SK-N-SH (cell line): Measurements from ENCODE around the gene NTSR1. TPM values are rescaled to one million over a fixed set of nuclear protein-coding genes. Genes with fewer than 3 reads are reported as not detected.

Experiments
- CTCF ChIA-PET: fragments of 300-600, 350-600 bp; formaldehyde crosslinking; extraction: SDS; loops from one replicate; lab custom pipeline; 2021; lab: Yijun Ruan, JAX
- POLR2A ChIA-PET: fragments of 350-600 bp; sonication (Branson Sonifier 250); formaldehyde crosslinking; extraction: SDS; loops from one replicate; lab custom pipeline; 2020; ENCODE audit warnings: antibody characterized with exemption, inconsistent platforms; lab: Yijun Ruan, JAX
- DNase-seq: peaks from one replicate; pipeline ENCODE4 v3.0.0; 2012
- H2AFZ ChIP-seq: fragments of 200-600 bp; sonication (generic); 2 replicates; pipeline ENCODE4 v1.8.1; 2016; ENCODE audit warnings: antibody characterized with exemption, mild to moderate bottlenecking, low read depth
- H3F3A ChIP-seq: fragments of 200-600 bp; sonication (generic); replicated peaks from 2 replicates; pipeline ENCODE3; 2016; ENCODE audit warnings: antibody characterized with exemption, mild to moderate bottlenecking; ENCODE audit not compliant: insufficient read depth
- H3K27ac ChIP-seq, 2 experiments: fragments of 200-500 bp in 1 of 2; fragments of 200-600 bp in 1 of 2; sonication (Bioruptor generic) in 1 of 2; sonication (generic), shearing (Covaris generic) in 1 of 2; 2 replicates each; pipeline versions ENCODE4 v1.5.1 to v1.6.1; 2014 to 2016; ENCODE audit warnings: low read depth in 2 of 2, inconsistent platforms in 1 of 2, low read length in 1 of 2, mild to moderate bottlenecking in 1 of 2, mixed read lengths in 1 of 2
- H3K27me3 ChIP-seq: fragments of 200-600 bp; sonication (generic), shearing (Covaris generic); 2 replicates; pipeline ENCODE4 v1.6.1; 2016; ENCODE audit warnings: mixed run types; ENCODE audit not compliant: insufficient read depth
- H3K36me3 ChIP-seq, 2 experiments: fragments of 200-500 bp in 1 of 2; fragments of 200-600 bp in 1 of 2; sonication (Bioruptor generic) in 1 of 2; sonication (generic) in 1 of 2; replicated peaks in 1 of 2; 2 replicates each; pipeline versions ENCODE3 to v1.5.1; 2014 to 2016; ENCODE audit warnings: low read length in 1 of 2, mild to moderate bottlenecking in 1 of 2; ENCODE audit not compliant: insufficient read depth in 2 of 2, control insufficient read depth in 1 of 2
- H3K4me1 ChIP-seq, 2 experiments: fragments of 200-500 bp in 1 of 2; fragments of 200-600 bp in 1 of 2; sonication (Bioruptor generic) in 1 of 2; sonication (generic), shearing (Covaris generic) in 1 of 2; 2 replicates each; pipeline versions ENCODE4 v1.5.1 to v1.6.1; 2014 to 2016; ENCODE audit warnings: low read depth in 1 of 2, low read length in 1 of 2, mixed run types in 1 of 2; ENCODE audit not compliant: insufficient read depth in 2 of 2, control insufficient read depth in 1 of 2
- H3K4me2 ChIP-seq: fragments of 200-600 bp; sonication (generic), shearing (Covaris generic); 2 replicates; pipeline ENCODE4 v1.6.1; 2017; ENCODE audit warnings: mixed run types
- H3K4me3 ChIP-seq, 2 experiments: fragments of 200-500 bp in 1 of 2; fragments of 200-600 bp in 1 of 2; sonication (Bioruptor generic) in 1 of 2; sonication (generic), shearing (Covaris generic) in 1 of 2; 2 replicates each; pipeline versions ENCODE4 v1.5.1 to v1.8.1; 2014 to 2016; ENCODE audit warnings: low read depth in 2 of 2, inconsistent platforms in 1 of 2, low read length in 1 of 2, mild to moderate bottlenecking in 1 of 2, mixed read lengths in 1 of 2, moderate library complexity in 1 of 2
- H3K79me2 ChIP-seq: fragments of 200-600 bp; sonication (generic); 2 replicates; pipeline ENCODE4 v1.8.1; 2017; ENCODE audit warnings: mild to moderate bottlenecking; ENCODE audit not compliant: insufficient read depth
- H3K9ac ChIP-seq: fragments of 200-600 bp; sonication (generic); 2 replicates; pipeline ENCODE4 v1.6.1; 2017; ENCODE audit warnings: mixed run types
- H3K9me2 ChIP-seq: fragments of 200-600 bp; sonication (generic); 2 replicates; pipeline ENCODE4 v1.6.1; 2017; ENCODE audit warnings: mixed run types
- H3K9me3 ChIP-seq: fragments of 200-600 bp; sonication (generic); 2 replicates; pipeline ENCODE4 v1.6.1; 2017; ENCODE audit warnings: mixed run types, mild to moderate bottlenecking, moderate library complexity
- H4K20me1 ChIP-seq: fragments of 200-600 bp; sonication (generic); 2 replicates; pipeline ENCODE4 v1.6.1; 2017; ENCODE audit warnings: mild to moderate bottlenecking, mixed run types; ENCODE audit not compliant: insufficient read depth
- ELF1 ChIP-seq: IDR thresholded peaks from 2 replicates; pipeline ENCODE4 v1.4.0; 2012
- EZH2phosphoT487 ChIP-seq: fragments of 200-600 bp; sonication (generic); IDR thresholded peaks from 2 replicates; pipeline ENCODE4 v1.6.1; 2017; ENCODE audit warnings: low read depth, mixed run types, mild to moderate bottlenecking, antibody characterized with exemption, moderate library complexity, borderline replicate concordance
- FOXJ3 ChIP-seq: sonication (generic); formaldehyde crosslinking; IDR thresholded peaks from 2 replicates; pipeline ENCODE4 v1.5.1; 2020; ENCODE audit warnings: mild to moderate bottlenecking, missing genetic modification reagents
- GABPA ChIP-seq: IDR thresholded peaks from 2 replicates; pipeline ENCODE4 v1.4.0; 2012; ENCODE audit warnings: low read depth, mild to moderate bottlenecking
- IRF3 ChIP-seq: fragments of 150-350 bp; IDR thresholded peaks from 2 replicates; pipeline ENCODE4 v1.6.1; 2016; ENCODE audit warnings: mild to moderate bottlenecking, low read depth, low read length
- JUND ChIP-seq: IDR thresholded peaks from 2 replicates; pipeline ENCODE4 v1.4.0; 2012
- MXI1 ChIP-seq: IDR thresholded peaks from 2 replicates; pipeline ENCODE4 v1.6.1; 2012; ENCODE audit warnings: mild to moderate bottlenecking, low read depth, low read length, improper control_type of control experiment
- NFIC ChIP-seq: IDR thresholded peaks from 2 replicates; pipeline ENCODE4 v1.4.0; 2012; ENCODE audit warnings: borderline replicate concordance
- NRF1 ChIP-seq: IDR thresholded peaks from 2 replicates; pipeline ENCODE4 v1.6.1; 2012; ENCODE audit warnings: low read depth, mild to moderate bottlenecking, low read length
- POLR2AphosphoS5 ChIP-seq: IDR thresholded peaks from 2 replicates; pipeline ENCODE4 v1.6.1; 2012; ENCODE audit warnings: low read depth, low read length
- RAD21 ChIP-seq: IDR thresholded peaks from 2 replicates; pipeline ENCODE4 v1.6.1; 2012; ENCODE audit warnings: mild to moderate bottlenecking, low read length
- REST ChIP-seq: IDR thresholded peaks from 2 replicates; pipeline ENCODE4 v1.6.1; 2012; ENCODE audit warnings: mild to moderate bottlenecking, low read depth, low read length, moderate library complexity
- RFX5 ChIP-seq: IDR thresholded peaks from 2 replicates; pipeline ENCODE4 v1.6.1; 2012; ENCODE audit warnings: mild to moderate bottlenecking, improper control_type of control experiment, low read length
- SIN3A ChIP-seq: IDR thresholded peaks from 2 replicates; pipeline ENCODE4 v1.6.1; 2012; ENCODE audit warnings: low read depth, mild to moderate bottlenecking, low read length, moderate library complexity, borderline replicate concordance
- SMC3 ChIP-seq: IDR thresholded peaks from 2 replicates; pipeline ENCODE4 v1.6.1; 2012; ENCODE audit warnings: low read depth, low read length, improper control_type of control experiment
- TAF1 ChIP-seq: IDR thresholded peaks from 2 replicates; pipeline ENCODE4 v1.6.1; 2012; ENCODE audit warnings: low read depth, mild to moderate bottlenecking, low read length, moderate library complexity, borderline replicate concordance
- TCF12 ChIP-seq: IDR thresholded peaks from 2 replicates; pipeline ENCODE4 v1.4.0; 2012
- TEAD4 ChIP-seq: IDR thresholded peaks from 2 replicates; pipeline ENCODE4 v1.4.0; 2012; ENCODE audit warnings: mild to moderate bottlenecking, borderline replicate concordance; ENCODE audit not compliant: insufficient read depth
- YY1 ChIP-seq: IDR thresholded peaks from 2 replicates; pipeline ENCODE4 v1.4.0; 2012; ENCODE audit warnings: low read depth, mild to moderate bottlenecking
- ZBTB33 ChIP-seq: IDR thresholded peaks from 2 replicates; pipeline ENCODE4 v1.4.0; 2012; ENCODE audit warnings: low read depth, borderline replicate concordance
- WGBS: methylation state at CpG from one replicate; pipeline ENCODE4 v1.1.6; 2017; ENCODE audit warnings: low lambda C conversion rate; 5-methylcytosine and 5-hydroxymethylcytosine counted together
- polyA plus RNA-seq, 3 experiments: library from polyadenylated mRNA; depleted of rRNA; stranded (reverse); fragments of >200 nt; gene quantifications; 2 replicates each; pipeline ENCODE4 v1.2.3, GENCODE V29; 2012

Gene NTSR1
- polyA plus RNA-seq, 1 of the 3 experiments (the other 2 are of a cell fraction) = 8.2 TPM

- no peak overlapping the region for H3K27ac ChIP-seq
- no peaks in the 10 kb centered on the region for H4K20me1 ChIP-seq
- no peaks in the 10 kb centered on the region for H3K79me2 ChIP-seq
- H3K27me3 ChIP-seq = no peaks in the 10 kb centered on the region
- H3K9me2 ChIP-seq = no peaks in the 10 kb centered on the region
- ChIA-PET CTCF (interaction anchor here (0.9 to 3.3 kb wide), 4 partner anchors 18 to 104 kb away, joined by 3 to 20 read pairs (median 5); no protein-coding TSS in a partner anchor), POLR2A (no interaction called here)
- no peaks in the 10 kb centered on the region for H3F3A ChIP-seq
- TF ChIP-seq YY1 = no peak
- TF ChIP-seq RAD21 = no peak
- no peak for TF ChIP-seq ZBTB33
- TF ChIP-seq TEAD4 = no peak
- no peak for TF ChIP-seq NFIC
- no peak for TF ChIP-seq SMC3
- TF ChIP-seq RFX5 = no peak
- TF ChIP-seq MXI1 = no peak
- no peak for TF ChIP-seq TAF1
- no peak for TF ChIP-seq TCF12
- no peak for DNase-seq
- no peak overlapping the region for H3K9ac ChIP-seq
- no peak overlapping the region for H3K4me2 ChIP-seq
- no peaks in the 10 kb centered on the region for H3K36me3 ChIP-seq
- H2AFZ ChIP-seq = no peak overlapping the region
- WGBS = 72% methylated on average over 13 of the region's 37 CpGs
- H3K4me1 ChIP-seq = peaks cover 0 to 10% of the 10 kb centered on the region in 2 experiments; a peak in 2 of 4 replicates
- H3K4me3 ChIP-seq = no peak overlapping the region
- H3K9me3 ChIP-seq = no peaks in the 10 kb centered on the region
These were observed 21.5 kb upstream of the NTSR1 start for GRCh38 chr20:62686869-62687830.

GRCh38 chr20:62688083-62688482, 20.6 kb upstream of the NTSR1 start:
- H3K79me2 ChIP-seq = no peaks in the 10 kb centered on the region
- no peak overlapping the region for H3K4me2 ChIP-seq
- no peaks in the 10 kb centered on the region for H4K20me1 ChIP-seq
- DNase-seq = no peak
- H3K27ac ChIP-seq = no peak overlapping the region
- no peaks in the 10 kb centered on the region for H3K9me3 ChIP-seq
- ChIA-PET CTCF (interaction anchor here (0.9 to 3.3 kb wide), 2 partner anchors 20 to 104 kb away, joined by 3 to 20 read pairs; no protein-coding TSS in a partner anchor), POLR2A (no interaction called here)
- no peak overlapping the region for H3K4me3 ChIP-seq
- H3F3A ChIP-seq = no peaks in the 10 kb centered on the region
- no peak overlapping the region for H3K9ac ChIP-seq
- H2AFZ ChIP-seq = no peak overlapping the region
- 70% methylated on average over 7 of the region's 11 CpGs for WGBS
- H3K9me2 ChIP-seq = no peaks in the 10 kb centered on the region
- H3K36me3 ChIP-seq = no peaks in the 10 kb centered on the region
- H3K27me3 ChIP-seq = no peaks in the 10 kb centered on the region
- H3K4me1 ChIP-seq = peaks cover 0 to 18% of the 10 kb centered on the region in 2 experiments; a peak in 2 of 4 replicates
- no peak for TF ChIP-seq NRF1
- TF ChIP-seq REST = no peak
- no peak for TF ChIP-seq POLR2AphosphoS5
- no peak for TF ChIP-seq GABPA
- no peak for TF ChIP-seq JUND
- no peak for TF ChIP-seq IRF3
- no peak for TF ChIP-seq RFX5
- TF ChIP-seq TCF12 = no peak
- TF ChIP-seq EZH2phosphoT487 = no peak
- TF ChIP-seq YY1 = no peak
- TF ChIP-seq SIN3A = no peak
- TF ChIP-seq FOXJ3 (CRISPR knock-in tag) = no peak
- no peak for TF ChIP-seq ELF1
